ENCODE data around the gene ZNF639. TPM values are rescaled to one million over a fixed set of nuclear protein-coding genes. Genes with fewer than 3 reads are reported as not detected.

Gene ZNF639
- total and polyA plus RNA-seq, 2 of the 13 experiments (the other 11 are each of a cell fraction or from before 2014, with no cell fraction given) = 11.6 to 42.4 TPM

DNA sequence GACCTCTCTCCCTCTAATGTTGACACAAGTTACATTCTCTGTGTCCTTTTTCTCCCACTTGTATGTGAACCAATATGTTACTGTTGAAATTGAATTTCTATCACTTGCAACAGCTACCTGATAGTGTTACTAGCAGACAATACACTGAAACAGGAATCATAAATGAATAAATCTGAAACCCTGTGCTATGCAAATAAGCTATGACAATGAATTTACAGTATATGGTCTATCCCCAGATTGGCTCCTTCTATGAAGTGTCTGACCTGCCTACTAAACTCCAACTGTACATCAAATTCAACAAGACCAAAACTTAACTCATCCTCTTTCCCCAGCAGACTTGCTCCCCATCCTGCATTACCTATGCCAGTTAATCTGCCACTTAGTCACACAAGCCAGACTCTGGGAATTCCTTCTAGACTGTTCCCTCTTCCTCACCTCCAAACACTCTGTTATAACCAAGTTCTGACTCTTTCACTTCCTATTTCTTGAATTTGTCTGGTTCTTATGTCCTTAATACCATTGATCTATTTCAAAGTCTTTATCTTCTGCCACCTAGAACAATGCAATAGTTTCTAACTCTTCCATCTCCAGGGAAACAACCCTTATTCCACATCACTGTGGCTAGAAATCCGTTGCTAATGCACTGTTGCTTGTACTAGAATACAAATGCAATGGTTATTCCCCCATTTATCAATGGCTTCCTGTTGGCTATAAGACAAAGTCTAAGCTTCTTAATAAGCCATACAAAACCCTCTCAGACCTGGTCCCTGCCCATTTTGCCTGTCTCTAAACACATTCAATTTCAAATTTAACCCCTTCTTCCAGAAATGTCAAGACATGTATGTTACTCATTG is 13.4 kb upstream of the ZNF639 start:
- in situ Hi-C loops (cut with HindIII; ENCODE audit: extremely low pct_ligation_motif_present, low pct_unique_long_range_greater_than_20kb) (loop anchor here (25.0 kb wide), 1 partner anchor 872 kb away; no protein-coding TSS in a partner anchor), intact Hi-C loops (cut with micrococcal nuclease; ENCODE audit: unreplicated experiment) (loop anchor here (2.0 to 10.0 kb wide), 2 partner anchors 21 to 85 kb away; no protein-coding TSS in a partner anchor)
- H3K9me3 ChIP-seq (ENCODE audit: low read length) = no peaks in the 10 kb centered on the region
- no peaks in the 10 kb centered on the region for H3K79me2 ChIP-seq (ENCODE audit: insufficient read depth, low read length)
- BruUV-seq (replicated peaks) = no TSS peak
- TF ChIP-seq ARID2 (CRISPR knock-in tag; IDR thresholded peaks at IDR 0.05; ENCODE audit: borderline replicate concordance) (no peak), BRF2 (CRISPR knock-in tag; IDR thresholded peaks at IDR 0.05) (no peak), ZNF530 (CRISPR knock-in tag; IDR thresholded peaks at IDR 0.05; ENCODE audit: low read depth) (no peak), ZNF224 (CRISPR knock-in tag; IDR thresholded peaks at IDR 0.05) (no peak), ZNF746 (CRISPR knock-in tag; IDR thresholded peaks at IDR 0.05) (no peak), SP4 (CRISPR knock-in tag; IDR thresholded peaks at IDR 0.05) (no peak), ATF7 (IDR thresholded peaks at IDR 0.05) (no peak), ATF7 (CRISPR knock-in tag; IDR thresholded peaks at IDR 0.05) (no peak), ZNF510 (CRISPR knock-in tag; IDR thresholded peaks at IDR 0.05; ENCODE audit: low read depth) (no peak), SMAD3 (CRISPR knock-in tag; IDR thresholded peaks at IDR 0.05) (no peak), NKX3-1 (CRISPR knock-in tag; IDR thresholded peaks at IDR 0.05) (no peak)
- TF ChIP-seq, protein P1, sequence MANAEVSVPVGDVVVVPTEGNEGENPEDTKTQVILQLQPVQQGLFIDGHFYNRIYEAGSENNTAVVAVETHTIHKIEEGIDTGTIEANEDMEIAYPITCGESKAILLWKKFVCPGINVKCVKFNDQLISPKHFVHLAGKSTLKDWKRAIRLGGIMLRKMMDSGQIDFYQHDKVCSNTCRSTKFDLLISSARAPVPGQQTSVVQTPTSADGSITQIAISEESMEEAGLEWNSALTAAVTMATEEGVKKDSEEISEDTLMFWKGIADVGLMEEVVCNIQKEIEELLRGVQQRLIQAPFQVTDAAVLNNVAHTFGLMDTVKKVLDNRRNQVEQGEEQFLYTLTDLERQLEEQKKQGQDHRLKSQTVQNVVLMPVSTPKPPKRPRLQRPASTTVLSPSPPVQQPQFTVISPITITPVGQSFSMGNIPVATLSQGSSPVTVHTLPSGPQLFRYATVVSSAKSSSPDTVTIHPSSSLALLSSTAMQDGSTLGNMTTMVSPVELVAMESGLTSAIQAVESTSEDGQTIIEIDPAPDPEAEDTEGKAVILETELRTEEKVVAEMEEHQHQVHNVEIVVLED (CRISPR knock-in tag; IDR thresholded peaks at IDR 0.05; ENCODE audit: borderline replicate concordance) = no peak
- TF ChIP-seq, protein P2, sequence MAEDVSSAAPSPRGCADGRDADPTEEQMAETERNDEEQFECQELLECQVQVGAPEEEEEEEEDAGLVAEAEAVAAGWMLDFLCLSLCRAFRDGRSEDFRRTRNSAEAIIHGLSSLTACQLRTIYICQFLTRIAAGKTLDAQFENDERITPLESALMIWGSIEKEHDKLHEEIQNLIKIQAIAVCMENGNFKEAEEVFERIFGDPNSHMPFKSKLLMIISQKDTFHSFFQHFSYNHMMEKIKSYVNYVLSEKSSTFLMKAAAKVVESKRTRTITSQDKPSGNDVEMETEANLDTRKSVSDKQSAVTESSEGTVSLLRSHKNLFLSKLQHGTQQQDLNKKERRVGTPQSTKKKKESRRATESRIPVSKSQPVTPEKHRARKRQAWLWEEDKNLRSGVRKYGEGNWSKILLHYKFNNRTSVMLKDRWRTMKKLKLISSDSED (CRISPR knock-in tag; IDR thresholded peaks at IDR 0.05) = no peak
- no peak overlapping the region for H2AFZ ChIP-seq (ENCODE audit: low read length)
- ChIA-PET POLR2A (no interaction called here), CTCF (ENCODE audit: low intra/inter-chr PET ratio, low total read pairs) (no interaction called here)
- DNase-seq (ENCODE audit: low spot score) = no peak
- no peak for ATAC-seq
- H3K9ac ChIP-seq (ENCODE audit: insufficient read depth, low read depth, low read length) = no peak overlapping the region
- 3% methylated on average over 1 of the region's 1 CpG for WGBS (ENCODE audit: low lambda C conversion rate)
- no peaks in the 10 kb centered on the region for H3K36me3 ChIP-seq (replicated peaks in 1 of 2; ENCODE audit: control insufficient read depth in 1 of 2, insufficient read depth in 2 of 2, low read length in 2 of 2)
- no peak overlapping the region for H3K4me2 ChIP-seq (ENCODE audit: low read depth, low read length)
- no peaks in the 10 kb centered on the region for H3K4me1 ChIP-seq (ENCODE audit: insufficient read depth, low read length)
- no peak for FAIRE-seq
- no peak overlapping the region for H3K27ac ChIP-seq (ENCODE audit: extremely low read length, insufficient read depth, low read length)
- no peak overlapping the region for H3K4me3 ChIP-seq (replicated peaks in 1 of 3; ENCODE audit: insufficient read depth in 1 of 3, low read depth in 2 of 3, low read length in 3 of 3)
- no peaks in the 10 kb centered on the region; a peak in 1 of 5 replicates for H3K27me3 ChIP-seq (ENCODE audit: control insufficient read depth in 1 of 2, insufficient read depth in 2 of 2, low read length in 2 of 2)
- no peaks in the 10 kb centered on the region for H4K20me1 ChIP-seq (ENCODE audit: insufficient read depth, low read length)
